NOMO-1 (cell line): ENCODE data around the gene LYAR.

ENCODE experiments used
- DNase-seq, 2 experiments: peaks; one replicate each; lab custom pipeline; 2025; ENCODE audit not compliant: unreplicated experiment in 2 of 2; lab: John Stamatoyannopoulos, UW

The LYAR gene

GRCh38 chr4:4317496-4318232, 27.7 kb upstream of the LYAR start:
- no peak for DNase-seq

- no peak for DNase-seq
These were observed 26.2 kb upstream of the LYAR start for GRCh38 chr4:4316150-4316495.

GRCh38 chr4:4315461-4316149, 25.7 kb upstream of the LYAR start:
- no peak for DNase-seq

GRCh38 chr4:4311193-4311592, 21.2 kb upstream of the LYAR start:
- no peak for DNase-seq

DNA sequence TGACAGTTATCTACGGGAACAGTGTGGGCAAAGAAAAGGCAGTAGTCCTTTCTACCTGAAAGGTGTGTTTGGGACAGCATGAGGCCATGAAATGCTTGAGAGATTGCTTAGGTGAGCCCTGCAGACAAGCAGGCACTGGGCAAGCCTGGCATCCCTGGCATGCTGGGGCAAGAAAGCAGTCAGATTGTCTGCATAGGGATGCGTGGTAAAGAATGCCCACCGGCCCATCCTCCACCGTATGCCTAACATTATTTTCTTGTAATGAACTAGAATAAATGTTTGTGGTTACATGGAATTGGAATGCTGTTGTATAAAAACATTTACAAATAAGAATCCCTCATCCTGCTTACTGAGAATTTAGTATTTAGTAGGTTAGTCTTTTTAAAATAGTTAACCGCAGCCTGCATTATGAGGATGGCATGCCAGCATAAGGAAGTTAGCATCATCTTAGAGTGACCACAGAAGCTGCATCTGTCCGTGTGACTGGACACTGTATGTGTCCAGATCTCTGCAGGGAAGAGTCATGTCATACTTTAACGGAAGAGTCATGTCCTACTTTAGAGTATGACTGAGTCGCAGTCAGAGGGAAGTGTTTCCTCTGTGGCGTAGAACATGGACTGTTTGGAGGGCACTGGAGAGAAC, 19.0 kb upstream of the LYAR start:
- no peak for DNase-seq

GRCh38 chr4:4306920-4307319, 17.0 kb upstream of the LYAR start:
- no peak for DNase-seq

GRCh38 chr4:4302416-4302815, 12.5 kb upstream of the LYAR start:
- no peak for DNase-seq

- no peak for DNase-seq
These were observed 12.0 kb upstream of the LYAR start for GRCh38 chr4:4302001-4302400.

DNA sequence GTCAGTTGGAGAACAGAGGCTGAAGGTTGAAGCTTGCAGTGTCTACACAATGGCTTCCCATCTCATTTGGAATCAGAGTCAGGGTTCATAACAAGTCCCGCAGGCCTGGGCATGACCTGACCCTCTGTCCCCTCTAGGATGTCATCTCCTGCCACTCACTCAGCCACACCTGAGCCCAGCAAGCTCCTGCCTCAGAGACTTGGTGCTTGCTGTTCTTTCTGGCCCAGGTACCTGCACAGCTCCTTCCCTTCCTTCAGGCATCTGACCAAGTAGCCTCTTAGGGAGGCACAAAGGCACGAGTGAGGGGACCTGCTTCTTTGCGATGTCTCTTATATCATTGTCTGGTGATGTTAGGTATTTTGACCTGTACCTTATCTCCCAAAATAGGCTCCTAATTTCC, 9.1 kb upstream of the LYAR start:
- no peak for DNase-seq

DNA sequence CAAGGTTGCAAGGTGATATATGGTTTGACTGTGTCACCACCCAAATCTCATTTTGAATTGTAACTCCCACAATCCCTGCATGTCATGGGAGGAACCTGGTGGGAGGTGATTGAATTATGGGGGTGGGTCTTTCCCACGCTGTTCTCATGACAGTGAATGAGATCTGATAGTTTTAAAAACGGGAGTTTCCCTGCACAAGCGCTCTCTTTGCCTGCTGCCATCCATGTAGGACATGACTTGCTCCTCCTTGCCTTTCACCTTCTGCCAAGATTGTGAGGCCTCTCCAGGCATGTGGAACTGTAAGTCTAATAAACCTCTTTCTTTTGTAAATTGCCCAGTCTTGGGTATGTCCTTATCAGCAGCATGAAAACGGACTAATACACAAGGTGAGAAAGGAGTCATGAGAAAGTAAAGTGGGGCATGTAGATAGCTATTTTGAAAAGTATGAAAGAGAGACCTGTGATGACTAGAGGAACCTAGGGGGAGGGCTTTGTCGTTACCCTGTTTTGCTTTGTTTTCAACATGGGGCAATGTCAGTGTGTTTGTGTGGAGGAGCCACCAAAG, 6.4 kb upstream of the LYAR start:
- no peak for DNase-seq

GRCh38 chr4:4293279-4293678, 3.3 kb upstream of the LYAR start:
- DNase-seq, result no peak

GRCh38 chr4:4289597-4289940, 385 bp downstream of the LYAR start:
- no peak for DNase-seq

GRCh38 chr4:4289055-4289454, 899 bp downstream of the LYAR start:
- no peak for DNase-seq

GRCh38 chr4:4288098-4288497, 1.9 kb downstream of the LYAR start:
- DNase-seq, result no peak

DNA sequence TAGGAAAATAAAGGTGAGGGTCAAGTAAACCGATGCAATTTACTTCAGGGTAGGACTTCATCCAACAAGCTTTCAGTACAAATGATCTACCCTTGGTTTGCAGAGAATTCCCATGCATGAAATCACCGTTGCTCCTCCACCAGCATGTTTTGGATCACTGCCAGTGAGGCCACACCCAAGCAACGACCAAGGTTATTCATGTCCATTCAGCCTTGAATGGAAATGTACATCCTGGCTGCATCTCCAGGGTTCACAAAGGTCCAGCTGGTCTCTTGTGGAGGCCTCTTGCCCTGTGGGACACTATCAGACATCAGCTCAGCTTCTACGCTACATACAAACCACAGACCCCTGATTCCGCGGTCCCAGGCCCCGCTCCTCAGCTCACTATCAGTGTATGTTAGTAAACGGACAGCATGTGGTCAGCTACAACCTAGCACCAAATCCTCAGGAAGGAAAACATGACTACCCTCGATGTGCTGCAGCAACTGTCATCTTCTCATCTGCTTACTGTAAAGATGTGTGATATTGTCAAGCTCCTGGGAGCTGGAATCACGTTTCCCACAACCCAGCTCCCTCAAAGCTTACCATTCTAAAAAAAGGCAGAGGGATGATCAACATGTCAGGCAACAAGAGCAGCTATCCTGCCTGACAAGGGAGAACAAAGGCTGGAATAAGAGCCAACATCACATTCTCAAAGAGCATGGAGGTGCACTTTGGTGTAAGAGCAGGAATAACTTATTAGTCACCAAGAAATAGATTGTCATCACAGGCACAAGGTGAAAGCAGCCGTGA, 4.9 kb downstream of the LYAR start:
- DNase-seq, result no peak

DNA sequence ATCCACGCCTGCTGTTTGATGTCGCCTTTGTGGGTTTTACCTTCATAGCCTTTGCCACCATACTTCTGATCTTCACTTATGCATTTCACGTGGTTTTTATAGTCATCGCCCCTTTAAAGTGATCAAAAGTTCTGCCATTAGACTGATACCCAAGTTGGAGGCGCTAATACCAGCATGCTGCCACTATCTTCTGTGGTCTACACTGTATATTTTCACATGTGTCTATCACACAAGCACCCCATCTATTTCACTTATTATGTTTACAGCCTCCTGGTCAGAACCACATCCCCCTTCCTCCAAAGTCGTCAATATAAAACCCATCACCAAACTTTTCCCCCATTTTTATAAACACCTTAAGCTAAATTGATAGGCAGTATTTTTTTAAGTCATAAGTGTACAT, 8.2 kb downstream of the LYAR start:
- no peak for DNase-seq

GRCh38 chr4:4277531-4277930, 12.4 kb downstream of the LYAR start:
- DNase-seq, result no peak

GRCh38 chr4:4274226-4274625, 15.7 kb downstream of the LYAR start:
- no peak for DNase-seq

DNA sequence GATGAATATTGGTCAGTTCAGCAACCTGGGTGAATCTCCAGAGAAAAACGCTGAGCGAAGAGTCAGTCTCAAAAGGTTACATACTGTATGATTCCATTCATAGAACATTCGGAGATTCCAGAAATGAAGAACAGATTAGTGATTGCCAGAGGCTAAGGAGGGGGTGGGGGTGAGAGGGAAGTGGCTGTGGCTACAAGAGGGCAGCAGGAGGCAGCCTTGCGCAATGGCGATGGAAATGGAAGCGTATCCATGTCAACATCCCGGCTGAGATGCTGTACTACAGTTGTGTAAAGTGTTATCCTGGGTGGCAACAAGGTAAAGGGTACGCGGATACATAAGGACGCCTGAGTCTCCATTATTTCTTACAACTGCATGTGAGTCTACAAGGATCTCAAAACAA, 18.0 kb downstream of the LYAR start:
- DNase-seq, result no peak

- peak in 1 of 2 experiments; percentile 31 for DNase-seq
These were observed 19.4 kb downstream of the LYAR start for GRCh38 chr4:4270529-4270928.

DNA sequence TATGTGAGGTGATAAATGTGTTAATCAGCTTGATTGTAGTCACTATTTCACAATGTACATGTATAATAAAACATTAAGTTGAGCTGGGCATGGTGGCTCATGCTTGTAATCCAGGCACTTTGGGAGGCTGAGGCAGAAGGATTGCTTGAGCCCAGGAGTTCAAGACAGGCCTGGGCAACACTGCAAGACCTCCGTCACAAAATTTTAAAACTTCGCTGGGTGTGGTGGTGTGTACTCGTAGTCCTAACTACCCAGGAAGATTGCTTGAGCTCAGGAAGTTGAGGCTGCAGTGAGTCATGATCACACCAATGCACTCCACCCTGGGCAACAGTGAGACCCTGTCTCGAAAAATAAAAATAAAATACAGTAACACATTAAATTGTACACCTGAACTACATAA, 20.1 kb downstream of the LYAR start:
- DNase-seq, result peak; percentile 14 to 22
